Suprapubic skin (tissue), 4 donors: ENCODE data around the gene CDC27.

ENCODE experiments used
- CTCF ChIP-seq, 2 donors: fragments of 200-600 bp in 1 of 2; fragments of 450-650 bp in 1 of 2; sonication (generic) in 1 of 2; IDR thresholded peaks; one replicate each; pipeline ENCODE4 v1.5.1; 2016 to 2019; ENCODE audit warnings: antibody characterized with exemption in 2 of 2, mild to moderate bottlenecking in 1 of 2, moderate library complexity in 1 of 2
- EP300 ChIP-seq: sonication (generic); formaldehyde crosslinking; IDR thresholded peaks from one replicate; pipeline ENCODE4 v1.6.1; 2017; ENCODE audit warnings: antibody characterized with exemption
- POLR2AphosphoS5 ChIP-seq, 3 donors: sonication (generic); formaldehyde crosslinking; IDR thresholded peaks; one replicate each; pipeline ENCODE4 v1.6.1; 2017; ENCODE audit warnings: antibody characterized with exemption in 3 of 3

- TF ChIP-seq CTCF (IDR thresholded peaks at IDR 0.05), result no peak
- TF ChIP-seq EP300, result no peak
- TF ChIP-seq POLR2AphosphoS5 (IDR thresholded peaks at IDR 0.05), result no peak
These were observed 19.8 kb upstream of the CDC27 start, which contains the start of gene MYL4 for GRCh38 chr17:47208744-47209488.
